ENCODE measurements around the gene FBXW8.
A peak's percentile ranks its signal among the peaks of the same experiment; 100 is the strongest.

Gene FBXW8

DNA sequence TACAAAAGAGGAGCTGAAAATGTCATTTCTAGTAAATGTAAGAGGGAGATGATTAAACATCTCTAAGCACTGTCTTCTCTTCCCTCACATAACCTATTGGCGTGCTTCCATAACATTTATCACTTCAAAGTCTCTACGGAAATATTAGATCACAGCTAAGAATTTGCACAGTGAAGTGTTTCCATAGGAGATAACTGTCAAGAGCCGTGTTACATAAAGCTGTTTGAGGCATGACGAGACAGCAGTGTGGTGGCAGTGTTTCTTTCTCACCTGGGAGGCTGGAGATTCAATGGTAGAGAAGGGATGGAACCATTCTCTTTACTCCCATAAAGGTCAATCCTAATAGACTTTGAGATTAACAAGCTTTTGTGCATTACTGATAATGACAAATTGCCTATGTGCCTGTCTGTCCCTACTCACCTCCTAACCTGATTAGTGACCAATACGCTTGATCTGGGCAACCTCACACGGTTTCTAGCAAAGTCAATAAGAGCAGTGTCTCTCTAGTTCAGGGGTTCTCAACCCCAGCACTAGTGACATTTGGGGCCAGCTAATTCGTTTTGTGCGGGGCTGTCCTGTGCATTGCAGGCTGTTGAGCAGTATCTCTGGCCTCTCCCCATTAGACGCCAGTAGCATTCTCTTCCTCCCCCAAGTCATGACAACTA lies 35.3 kb downstream of the FBXW8 start:
- in situ Hi-C loops (cut with MboI; ENCODE audit: low sequenced_read_pairs, unreplicated experiment), result no loop called here
- DNase-seq (ENCODE audit: low spot score), result no peak
- TF ChIP-seq, protein P1, sequence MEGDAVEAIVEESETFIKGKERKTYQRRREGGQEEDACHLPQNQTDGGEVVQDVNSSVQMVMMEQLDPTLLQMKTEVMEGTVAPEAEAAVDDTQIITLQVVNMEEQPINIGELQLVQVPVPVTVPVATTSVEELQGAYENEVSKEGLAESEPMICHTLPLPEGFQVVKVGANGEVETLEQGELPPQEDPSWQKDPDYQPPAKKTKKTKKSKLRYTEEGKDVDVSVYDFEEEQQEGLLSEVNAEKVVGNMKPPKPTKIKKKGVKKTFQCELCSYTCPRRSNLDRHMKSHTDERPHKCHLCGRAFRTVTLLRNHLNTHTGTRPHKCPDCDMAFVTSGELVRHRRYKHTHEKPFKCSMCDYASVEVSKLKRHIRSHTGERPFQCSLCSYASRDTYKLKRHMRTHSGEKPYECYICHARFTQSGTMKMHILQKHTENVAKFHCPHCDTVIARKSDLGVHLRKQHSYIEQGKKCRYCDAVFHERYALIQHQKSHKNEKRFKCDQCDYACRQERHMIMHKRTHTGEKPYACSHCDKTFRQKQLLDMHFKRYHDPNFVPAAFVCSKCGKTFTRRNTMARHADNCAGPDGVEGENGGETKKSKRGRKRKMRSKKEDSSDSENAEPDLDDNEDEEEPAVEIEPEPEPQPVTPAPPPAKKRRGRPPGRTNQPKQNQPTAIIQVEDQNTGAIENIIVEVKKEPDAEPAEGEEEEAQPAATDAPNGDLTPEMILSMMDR (IDR thresholded peaks at IDR 0.05; ENCODE audit: borderline replicate concordance, control extremely low read depth, extremely low read depth, insufficient read depth, missing control alignments), result no peak

DNA sequence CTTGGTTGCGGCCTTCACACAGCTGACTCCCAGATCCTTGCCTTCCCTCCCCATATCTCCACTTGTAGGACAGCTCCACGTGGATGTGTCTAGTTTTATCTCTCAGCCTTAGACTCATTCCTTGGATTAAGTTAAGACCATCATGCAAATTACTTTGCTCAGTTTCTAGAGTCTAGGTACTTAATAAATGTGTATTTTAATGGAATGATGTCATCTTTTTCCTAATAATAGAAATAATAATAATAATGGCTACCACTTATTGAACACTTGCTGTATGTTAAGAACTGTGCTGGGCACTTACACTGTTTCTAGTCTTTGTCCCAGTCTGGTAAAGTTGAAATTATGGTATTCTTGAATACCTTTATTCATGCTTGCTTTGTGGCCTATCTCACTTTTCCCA lies 37.5 kb downstream of the FBXW8 start:
- in situ Hi-C loops (cut with MboI; ENCODE audit: low sequenced_read_pairs, unreplicated experiment), result no loop called here
- TF ChIP-seq, protein P1 (IDR thresholded peaks at IDR 0.05; ENCODE audit: borderline replicate concordance, control extremely low read depth, extremely low read depth, insufficient read depth, missing control alignments), result no peak
- DNase-seq (ENCODE audit: low spot score), result no peak

DNA sequence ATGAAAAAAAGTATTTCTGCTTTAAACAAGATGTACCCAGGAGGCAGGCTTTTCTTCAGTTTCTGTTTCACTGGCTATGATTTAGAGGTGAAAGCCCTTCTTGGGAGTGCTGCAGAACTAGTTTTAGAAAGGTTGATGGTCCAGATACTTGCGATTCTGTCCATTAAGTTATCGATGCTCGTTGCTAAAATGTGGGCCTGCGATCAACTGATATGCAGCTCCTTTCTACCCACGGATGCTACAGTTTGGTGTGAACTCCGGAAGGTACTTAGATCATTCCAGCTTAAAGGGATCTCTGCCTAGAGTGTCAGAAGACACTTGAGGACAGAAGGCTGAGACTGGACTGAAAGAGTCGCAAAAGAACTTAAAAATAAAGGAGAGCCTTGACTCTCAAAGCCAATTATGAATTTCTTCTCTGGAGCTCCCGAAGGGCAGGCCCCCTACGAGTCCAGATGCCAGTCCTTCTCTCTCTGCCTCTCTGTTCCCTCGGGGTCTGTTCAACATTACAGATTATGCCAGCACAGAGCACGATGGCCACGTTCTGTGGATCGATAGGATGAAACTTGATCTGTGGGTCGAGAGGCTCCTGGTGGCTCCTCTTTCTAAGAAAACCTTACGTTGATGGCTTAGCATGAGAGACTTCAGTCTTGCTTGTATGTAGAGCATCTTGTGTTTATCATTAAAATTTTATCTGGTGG lies 40.0 kb downstream of the FBXW8 start:
- in situ Hi-C loops (cut with MboI; ENCODE audit: low sequenced_read_pairs, unreplicated experiment), result no loop called here
- DNase-seq (ENCODE audit: low spot score), result no peak
- TF ChIP-seq, protein P1 (IDR thresholded peaks at IDR 0.05; ENCODE audit: borderline replicate concordance, control extremely low read depth, extremely low read depth, insufficient read depth, missing control alignments), result no peak

DNA sequence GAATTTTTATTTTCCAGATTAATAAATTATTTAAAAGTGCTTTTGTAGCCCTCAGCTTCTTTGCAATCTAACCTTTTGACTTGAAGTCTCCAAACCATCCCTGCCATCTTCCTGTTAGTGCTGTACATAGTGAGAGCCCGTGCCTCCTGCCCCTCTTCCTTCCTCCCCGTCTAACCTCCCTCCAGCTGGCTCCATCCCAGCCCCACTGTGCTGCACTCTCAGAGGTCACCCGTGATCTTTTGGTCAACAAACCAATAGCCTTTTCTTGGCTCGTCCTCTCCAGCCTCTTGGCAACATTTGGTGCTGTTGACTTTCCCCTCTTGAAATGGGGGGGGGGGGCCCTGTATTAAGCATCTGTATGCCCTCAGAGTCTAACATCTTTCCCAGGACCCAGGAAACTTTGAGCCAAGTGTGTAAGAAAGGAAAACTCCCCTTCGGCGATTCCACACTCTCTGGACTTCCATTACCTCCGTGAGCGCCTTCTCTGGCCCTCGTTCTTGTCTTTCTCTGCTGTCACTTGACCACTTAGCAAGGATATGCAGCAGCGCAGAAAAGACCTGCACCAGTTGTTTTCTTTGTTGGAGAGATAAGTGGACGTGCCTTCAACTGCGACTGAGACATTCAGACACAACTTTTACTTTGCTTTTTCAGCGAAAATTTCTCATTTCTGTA lies 44.1 kb downstream of the FBXW8 start:
- TF ChIP-seq, protein P1 (IDR thresholded peaks at IDR 0.05; ENCODE audit: borderline replicate concordance, control extremely low read depth, extremely low read depth, insufficient read depth, missing control alignments), result no peak
- in situ Hi-C loops (cut with MboI; ENCODE audit: low sequenced_read_pairs, unreplicated experiment), result no loop called here
- DNase-seq (ENCODE audit: low spot score), result no peak

DNA sequence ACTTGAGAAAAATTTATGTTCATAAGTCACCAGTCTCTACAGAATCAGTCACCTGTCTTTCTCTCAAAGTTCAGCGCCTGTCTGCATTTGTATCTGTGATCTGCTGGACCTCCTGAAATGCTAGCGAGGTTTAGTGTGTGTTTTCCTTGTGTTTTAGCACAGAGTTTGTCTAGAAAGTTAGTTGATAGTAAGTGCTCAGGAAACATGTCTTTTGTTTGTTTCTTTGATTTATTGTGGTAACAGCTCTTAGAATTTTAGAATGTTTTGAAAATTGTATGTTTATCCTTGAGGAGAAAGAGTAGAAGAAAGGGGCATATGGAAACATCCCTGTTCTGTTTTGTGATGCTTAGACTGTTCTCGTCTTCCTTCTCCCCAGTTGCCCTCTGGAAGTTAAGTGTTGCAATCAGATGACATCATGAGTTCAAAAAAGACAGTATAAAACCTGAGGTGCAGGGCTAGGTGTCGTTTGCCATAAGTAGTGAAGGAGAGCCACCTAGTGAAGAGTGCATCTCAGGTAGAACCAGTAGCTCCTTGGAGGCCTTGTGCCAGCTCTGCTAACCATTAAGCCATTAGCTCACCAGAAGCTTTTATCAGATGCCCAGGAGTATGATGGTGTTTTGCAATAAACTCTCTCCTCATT lies 44.8 kb downstream of the FBXW8 start:
- TF ChIP-seq, protein P1 (IDR thresholded peaks at IDR 0.05; ENCODE audit: borderline replicate concordance, control extremely low read depth, extremely low read depth, insufficient read depth, missing control alignments), result no peak
- peak; percentile 25 for DNase-seq (ENCODE audit: low spot score)
- in situ Hi-C loops (cut with MboI; ENCODE audit: low sequenced_read_pairs, unreplicated experiment), result no loop called here

DNA sequence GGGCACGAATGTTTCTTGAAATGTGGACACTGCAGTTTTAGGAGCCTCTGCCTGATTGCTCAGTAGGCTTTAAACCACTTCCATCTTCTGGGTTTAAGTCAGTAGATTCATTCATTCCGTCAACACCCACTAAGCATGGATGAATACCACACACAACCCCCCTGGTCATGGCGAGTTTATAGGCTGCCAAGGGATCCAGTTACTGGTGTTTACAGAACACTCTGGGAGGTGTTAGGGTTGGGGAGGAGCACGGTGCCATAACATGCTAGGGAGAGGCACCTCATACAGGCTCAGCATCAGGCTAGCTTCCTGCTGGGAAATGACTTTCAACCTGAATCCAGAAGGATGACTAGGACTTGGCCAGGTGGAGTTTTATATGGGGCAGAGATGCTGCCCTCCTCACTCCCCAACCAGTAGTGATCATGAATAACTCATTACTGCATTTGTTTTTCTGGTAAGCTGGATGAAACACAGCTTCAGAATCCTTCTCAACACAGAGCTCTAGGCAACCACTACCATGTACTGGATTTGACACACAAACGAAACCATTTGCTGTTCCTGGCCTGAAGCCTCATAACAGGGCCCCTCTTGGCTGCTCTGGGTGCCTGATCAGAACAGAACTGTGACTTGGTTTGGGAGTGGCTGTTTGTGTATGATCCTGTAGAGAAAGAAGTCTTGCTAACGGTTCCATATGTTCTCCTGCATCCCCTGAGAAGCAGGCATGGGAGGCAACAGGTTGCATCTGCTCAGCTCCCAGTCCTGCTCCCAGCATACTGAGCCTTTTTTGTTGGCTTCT lies 47.9 kb downstream of the FBXW8 start:
- in situ Hi-C loops (cut with MboI; ENCODE audit: low sequenced_read_pairs, unreplicated experiment), result no loop called here
- TF ChIP-seq, protein P1 (IDR thresholded peaks at IDR 0.05; ENCODE audit: borderline replicate concordance, control extremely low read depth, extremely low read depth, insufficient read depth, missing control alignments), result no peak
- no peak for DNase-seq (ENCODE audit: low spot score)

Measured in GM13976 (cell line).